Measurements from ENCODE around the gene FILIP1L.

- TF ChIP-seq EZH2 (IDR thresholded peaks at IDR 0.05; ENCODE audit: borderline replicate concordance, insufficient read depth, low read depth, low read length, poor library complexity, severe bottlenecking) (no peak), CTCF (IDR thresholded peaks at IDR 0.05) (no peak)
Observed at GRCh38 chr3:100081311-100081710, 33.0 kb downstream of the FILIP1L start.

All from B cell (primary cell).